Dermis microvascular lymphatic vessel endothelial cell (primary cell): ENCODE results near the gene WDFY4. TPM values are rescaled to one million over a fixed set of nuclear protein-coding genes. Genes with fewer than 3 reads are reported as not detected.

Experiments used
- DNase-seq, 2 donors: peaks; one replicate each; pipeline versions ENCODE4 v3.0.0 to v3.0.0-alpha.2; 2010; ENCODE audit warnings: low read depth in 2 of 2
- total RNA-seq: library from RNA; depleted of rRNA; stranded (reverse); fragments of >200 nt; gene quantifications from 2 replicates; pipeline ENCODE4 v1.2.1, GENCODE V29; 2014

The WDFY4 gene
- total RNA-seq, 1 donor from 2014 or later, result under 0.01 TPM

DNA sequence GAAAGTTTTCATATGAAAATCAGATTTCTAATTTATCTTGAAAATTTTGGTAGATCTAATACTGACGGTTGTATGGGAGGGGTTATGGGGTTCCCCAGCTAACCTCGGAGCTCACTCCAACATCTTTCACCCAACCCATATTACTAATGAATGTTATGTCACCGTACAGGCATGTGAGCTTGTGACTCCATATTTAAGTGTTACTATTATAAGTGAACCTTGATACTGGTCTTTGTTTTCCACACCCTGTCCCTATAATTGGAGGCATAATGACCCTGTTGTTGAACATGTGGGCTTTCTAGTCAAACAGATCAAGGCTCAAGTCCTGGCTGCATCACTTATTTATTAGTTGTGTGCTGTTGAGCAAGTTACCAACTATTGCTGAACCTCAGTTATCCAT lies 27.2 kb downstream of the WDFY4 start:
- DNase-seq, result no peak

DNA sequence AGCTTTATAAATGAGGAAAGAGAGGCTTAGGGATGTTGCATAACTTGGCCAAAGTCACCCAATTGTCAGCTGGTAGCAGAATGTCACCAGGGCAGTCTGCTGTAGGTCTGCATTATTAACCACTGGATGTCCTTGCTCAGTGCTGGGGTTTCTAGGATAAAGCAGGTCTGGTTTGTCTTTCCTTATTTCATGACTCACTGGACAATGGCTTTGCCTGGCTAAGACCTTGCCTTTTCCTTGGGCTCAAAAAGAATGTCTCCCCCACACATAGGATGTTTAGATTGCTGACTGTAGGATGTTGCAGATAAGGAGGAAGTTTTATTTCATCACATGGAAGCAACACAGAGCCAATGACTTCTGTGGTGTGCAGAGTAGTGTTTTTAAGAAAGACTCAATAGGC lies 29.4 kb downstream of the WDFY4 start:
- no peak for DNase-seq

DNA sequence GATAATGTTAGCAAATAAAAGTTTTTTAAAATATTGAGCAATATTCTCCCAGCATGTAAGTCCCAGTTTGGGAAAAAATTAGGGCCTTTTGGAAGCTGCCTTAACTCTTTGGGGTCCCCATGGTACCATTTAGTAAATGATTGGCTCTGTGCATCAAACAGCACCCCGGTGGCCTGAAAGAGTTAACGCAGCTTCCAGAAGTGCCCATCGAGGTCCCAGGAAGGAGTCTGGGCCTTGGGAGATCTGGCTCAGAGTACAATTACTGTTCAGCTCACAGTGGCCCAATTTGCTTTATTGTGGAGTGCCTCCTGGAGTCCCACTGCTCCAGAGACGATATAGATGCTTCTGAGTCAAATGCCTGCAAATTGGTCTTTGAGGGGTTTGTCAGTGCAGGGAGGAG lies 31.7 kb downstream of the WDFY4 start:
- no peak for DNase-seq

DNA sequence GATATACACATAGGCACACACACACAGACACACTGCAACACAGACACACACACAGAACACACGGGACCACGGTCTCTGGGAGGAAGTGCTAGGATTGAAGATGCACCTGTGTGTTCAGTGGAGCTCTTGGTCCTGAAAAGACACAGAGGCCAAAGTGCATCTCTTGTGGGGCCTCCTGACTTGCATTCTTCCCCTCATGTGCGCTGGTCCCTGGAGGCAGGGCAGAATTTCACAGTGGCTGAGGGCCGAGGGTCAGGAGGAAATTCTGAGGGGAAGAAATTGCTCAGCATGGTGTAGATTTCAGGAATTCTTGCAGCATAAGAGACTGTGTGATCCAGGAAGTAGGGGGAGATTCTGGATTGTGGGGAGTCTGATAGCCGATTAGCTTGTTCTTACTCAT lies 35.9 kb downstream of the WDFY4 start:
- DNase-seq, result no peak

- DNase-seq, result no peak
Measured at GRCh38 chr10:48722153-48723145, 37.8 kb downstream of the WDFY4 start.

DNA sequence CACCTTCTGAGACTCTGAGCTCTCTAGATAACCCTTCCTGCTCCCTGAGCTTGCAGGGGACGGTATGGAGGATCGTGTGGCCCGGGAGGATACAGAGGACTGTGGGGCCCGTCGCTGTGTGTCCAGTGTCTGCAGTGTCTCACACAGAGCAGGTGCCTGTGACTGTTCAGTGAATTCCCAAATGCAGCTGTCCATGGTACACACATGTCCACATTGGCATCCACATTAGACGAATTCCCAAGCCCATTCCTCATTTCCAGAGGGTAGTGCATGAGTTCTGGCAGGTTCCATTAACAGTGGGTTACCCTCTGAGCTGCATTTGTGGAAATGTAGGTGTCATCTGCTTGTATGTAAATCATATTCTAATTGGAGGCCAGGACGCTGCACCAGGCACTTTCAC lies 39.5 kb downstream of the WDFY4 start:
- DNase-seq, result no peak

DNA sequence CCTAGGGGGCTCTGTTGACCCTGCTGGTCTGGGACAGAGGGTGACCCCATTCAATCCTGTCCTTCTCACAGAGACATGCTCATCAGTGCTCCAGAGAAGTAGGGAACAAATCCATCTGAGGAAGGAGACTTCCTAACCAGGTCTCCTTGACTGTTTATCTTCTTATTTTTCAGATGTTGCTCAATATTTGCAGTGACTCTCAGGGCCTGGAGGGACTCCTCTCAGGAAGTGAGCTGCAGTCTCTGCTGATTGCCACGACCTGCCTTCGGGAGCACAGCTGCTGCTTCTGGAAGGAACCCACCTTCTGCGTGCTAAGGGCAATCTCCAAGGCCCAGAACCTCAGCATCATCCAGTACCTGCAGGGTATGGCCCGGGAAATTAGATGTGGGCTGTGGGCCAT lies 41.0 kb downstream of the WDFY4 start:
- DNase-seq, result no peak

GRCh38 chr10:48727866-48728265 lies 43.2 kb downstream of the WDFY4 start:
- no peak for DNase-seq

DNA sequence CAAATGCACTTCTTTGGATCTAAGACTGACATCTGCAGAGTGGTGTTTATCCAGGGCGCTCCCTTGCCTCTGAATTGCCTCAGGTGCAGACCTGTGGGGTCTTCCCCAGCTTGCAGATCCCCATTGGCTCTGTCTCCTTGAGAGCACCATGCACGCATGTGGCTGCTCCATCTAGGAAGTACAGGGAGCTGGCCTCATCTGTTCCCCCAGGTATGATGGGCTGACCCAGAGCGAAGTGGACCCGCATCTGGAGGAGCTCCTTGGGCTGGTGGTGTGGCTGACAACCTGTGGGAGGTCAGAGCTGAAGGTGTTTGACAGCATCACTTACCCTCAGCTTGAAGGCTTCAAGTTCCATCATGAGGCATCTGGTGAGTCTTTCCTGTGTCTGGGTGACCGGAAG lies 44.5 kb downstream of the WDFY4 start:
- DNase-seq, result no peak

- no peak for DNase-seq
Measured at GRCh38 chr10:48729941-48730457, 45.3 kb downstream of the WDFY4 start.

DNA sequence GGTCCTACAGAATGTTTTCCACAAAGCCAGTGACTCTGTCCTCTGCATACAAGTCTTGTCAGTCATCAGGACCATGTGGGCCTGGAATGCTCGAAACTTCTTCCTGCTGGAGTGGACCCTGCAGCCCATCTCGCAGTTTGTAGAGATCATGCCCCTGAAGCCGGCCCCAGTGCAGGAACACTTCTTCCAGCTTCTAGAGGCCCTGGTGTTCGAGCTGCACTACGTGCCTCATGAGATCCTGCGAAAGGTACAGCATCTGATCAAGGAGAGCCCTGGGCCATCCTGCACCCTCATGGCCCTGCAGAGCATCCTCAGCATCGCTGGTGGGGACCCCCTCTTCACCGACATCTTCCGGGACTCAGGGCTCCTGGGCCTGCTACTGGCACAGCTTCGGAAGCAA lies 46.5 kb downstream of the WDFY4 start:
- no peak for DNase-seq

- DNase-seq, result no peak
Measured at GRCh38 chr10:48731654-48732053, 47.0 kb downstream of the WDFY4 start.

- no peak for DNase-seq
Measured at GRCh38 chr10:48733329-48733728, 48.7 kb downstream of the WDFY4 start.

- no peak for DNase-seq
Measured at GRCh38 chr10:48735836-48736390, 51.2 kb downstream of the WDFY4 start.

DNA sequence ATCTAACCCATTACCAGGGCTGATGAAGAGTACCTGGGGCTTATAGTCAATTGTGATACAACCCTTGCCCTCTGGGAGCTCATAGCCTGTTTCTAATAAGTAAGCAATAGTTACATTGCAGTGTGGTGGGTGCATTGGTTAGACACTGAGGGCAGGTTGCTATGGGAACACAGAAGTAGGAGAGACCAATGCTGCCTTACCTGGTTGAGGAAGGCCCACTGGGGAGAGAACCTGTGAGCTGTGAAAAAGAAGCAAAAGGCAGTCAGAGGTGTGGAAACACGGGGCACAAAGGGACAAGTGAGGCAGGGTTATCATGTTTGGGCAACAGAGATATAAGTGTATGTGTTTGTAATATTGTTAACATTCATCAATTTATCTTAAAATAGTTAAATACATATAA lies 51.9 kb downstream of the WDFY4 start:
- no peak for DNase-seq

DNA sequence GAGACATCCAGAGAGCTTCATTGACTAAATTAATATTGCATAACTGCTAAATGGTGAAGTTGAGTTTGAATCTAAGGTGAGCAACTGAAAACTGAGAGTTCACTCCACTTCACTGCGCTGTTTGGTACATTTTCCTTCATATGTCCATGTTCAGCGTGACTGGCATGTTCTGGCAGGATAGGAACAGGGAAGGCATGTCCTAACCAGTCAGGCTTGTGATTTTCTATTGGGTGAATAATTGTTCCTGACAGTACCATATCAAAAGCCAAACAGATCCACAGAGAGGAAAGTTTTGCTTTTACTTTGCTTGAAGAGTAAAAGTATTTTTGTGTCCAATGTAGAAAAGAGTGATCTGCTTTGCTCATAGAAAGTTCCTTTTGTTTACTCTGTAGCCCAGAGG lies 53.2 kb downstream of the WDFY4 start:
- no peak for DNase-seq

GRCh38 chr10:48739170-48739569 lies 54.5 kb downstream of the WDFY4 start:
- no peak for DNase-seq

DNA sequence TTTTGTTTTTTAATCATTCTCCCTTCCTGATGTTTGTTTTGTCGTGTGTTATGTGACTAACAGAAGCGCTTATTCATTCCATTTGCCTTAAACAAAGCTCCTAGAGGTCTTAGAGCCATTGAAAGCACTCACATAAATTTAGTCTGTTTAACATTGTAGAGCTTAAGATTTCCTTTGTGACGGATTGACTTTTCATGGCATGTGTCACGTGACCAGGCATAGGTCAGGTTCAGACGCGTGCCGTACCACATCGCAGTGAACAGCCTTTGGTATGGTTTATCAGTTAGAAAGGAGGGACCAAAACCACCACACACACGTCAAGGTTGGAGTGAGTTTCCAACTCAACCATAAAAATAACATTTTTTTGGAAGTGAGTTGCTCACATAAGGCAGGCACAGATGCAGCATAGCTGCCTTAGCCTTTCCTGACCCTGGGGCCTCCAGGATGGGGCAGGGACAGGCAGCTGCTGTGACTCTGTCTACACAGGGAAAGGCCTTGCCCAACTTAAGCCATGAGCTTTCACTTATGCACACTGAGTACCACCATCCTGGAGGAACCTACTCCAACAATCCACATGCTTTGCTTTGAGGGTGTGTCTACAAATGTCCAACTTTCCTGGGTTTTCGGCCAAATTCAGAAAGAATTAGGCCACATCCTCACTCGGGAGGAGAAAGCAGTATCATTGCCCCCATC lies 55.5 kb downstream of the WDFY4 start:
- DNase-seq, result no peak

GRCh38 chr10:48740988-48741387 lies 56.3 kb downstream of the WDFY4 start:
- no peak for DNase-seq

DNA sequence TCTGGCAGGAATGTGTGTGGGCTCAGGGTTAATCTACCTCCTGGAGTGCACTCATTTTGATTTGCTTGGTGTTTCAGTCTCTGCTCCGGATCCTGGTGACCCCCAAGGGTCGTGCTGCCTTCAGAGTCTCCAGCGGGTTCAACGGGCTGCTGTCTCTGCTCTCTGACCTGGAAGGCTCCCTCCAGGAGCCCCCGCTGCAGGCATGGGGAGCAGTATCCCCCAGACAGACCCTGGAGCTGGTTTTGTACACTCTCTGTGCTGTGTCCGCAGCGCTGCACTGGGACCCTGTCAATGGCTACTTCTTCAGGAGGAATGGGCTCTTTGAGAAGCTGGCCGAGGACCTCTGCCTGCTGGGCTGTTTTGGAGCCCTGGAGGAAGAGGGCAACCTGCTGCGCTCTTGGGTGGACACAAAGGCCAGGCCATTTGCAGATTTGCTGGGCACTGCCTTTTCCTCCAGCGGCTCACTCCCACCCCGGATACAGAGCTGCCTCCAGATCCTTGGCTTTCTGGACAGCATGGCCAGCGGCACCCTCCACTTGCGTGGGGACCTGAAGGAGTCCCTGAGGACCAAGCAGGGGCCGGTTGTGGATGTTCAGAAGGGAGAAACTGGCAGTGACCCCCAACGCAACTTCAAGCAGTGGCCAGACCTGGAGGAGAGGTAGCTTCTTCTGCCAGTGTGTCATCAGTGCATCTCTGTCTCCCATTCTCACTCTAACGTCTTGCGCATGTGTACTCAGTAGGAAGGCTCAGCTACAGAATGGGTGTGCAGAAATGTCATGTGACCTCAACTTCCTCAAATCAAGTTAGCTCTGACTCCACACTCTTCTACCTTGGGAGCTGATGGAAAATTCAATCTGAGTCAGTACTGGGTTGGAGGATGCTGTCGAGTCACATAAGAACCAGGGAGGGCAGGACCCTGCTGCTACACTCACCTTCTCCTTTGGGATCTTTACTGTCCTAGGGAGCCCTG lies 58.5 kb downstream of the WDFY4 start:
- no peak for DNase-seq

- DNase-seq, result no peak
Measured at GRCh38 chr10:48744587-48744986, 59.9 kb downstream of the WDFY4 start.
